Lung (tissue), 12 donors: ENCODE measurements around the gene PABPC1L. TPM values are rescaled to one million over a fixed set of nuclear protein-coding genes. Genes with fewer than 3 reads are reported as not detected.

Experiments
- ATAC-seq: fragments of 200-7000 bp; cut with Tn5 transposase; one replicate; pipeline ENCODE4 v1.9.1; 2020; ENCODE audit warnings: moderate number of reproducible peaks; ENCODE audit not compliant: insufficient read depth, low FRiP score
- DNase-seq, 3 donors: peaks; one replicate each; pipeline ENCODE4 v3.0.0-alpha.2; 2013 to 2017
- H3K27ac ChIP-seq, 2 donors: one replicate each; pipeline ENCODE4 v1.5.1; 2013; ENCODE audit warnings: mild to moderate bottlenecking in 2 of 2, moderate library complexity in 2 of 2, control low read depth in 1 of 2, inconsistent platforms in 1 of 2, low read depth in 1 of 2, low read length in 1 of 2
- H3K27me3 ChIP-seq, 3 donors: one replicate each; pipeline ENCODE4 v1.5.1; 2013; ENCODE audit warnings: low read length in 2 of 3; ENCODE audit not compliant: control insufficient read depth in 3 of 3, insufficient read depth in 3 of 3
- H3K36me3 ChIP-seq, 4 donors: one replicate each; pipeline ENCODE4 v1.5.1; 2013; ENCODE audit warnings: low read length in 4 of 4, mild to moderate bottlenecking in 1 of 4, moderate library complexity in 1 of 4; ENCODE audit not compliant: control insufficient read depth in 4 of 4, insufficient read depth in 4 of 4
- H3K4me1 ChIP-seq, 5 donors: one replicate each; pipeline ENCODE4 v1.5.1; 2013; ENCODE audit warnings: low read length in 5 of 5, mild to moderate bottlenecking in 2 of 5, moderate library complexity in 1 of 5; ENCODE audit not compliant: control insufficient read depth in 5 of 5, insufficient read depth in 5 of 5
- H3K4me3 ChIP-seq: one replicate; pipeline ENCODE4 v1.5.1; 2013; ENCODE audit warnings: mild to moderate bottlenecking, control low read depth, moderate library complexity
- H3K9ac ChIP-seq, 2 donors: one replicate each; pipeline ENCODE4 v1.5.1; 2013; ENCODE audit warnings: low read length in 2 of 2, control low read depth in 1 of 2; ENCODE audit not compliant: insufficient read depth in 1 of 2
- H3K9me3 ChIP-seq, 4 donors: one replicate each; pipeline ENCODE4 v1.5.1; 2013; ENCODE audit warnings: low read length in 3 of 4, mild to moderate bottlenecking in 1 of 4, moderate library complexity in 1 of 4; ENCODE audit not compliant: control insufficient read depth in 4 of 4, insufficient read depth in 3 of 4
- WGBS, 2 donors: extraction: QIAGEN DNeasy Blood & Tissue Kit; methylation state at CpG; one replicate each; pipeline ENCODE4 v1.1.7; 2013; 5-methylcytosine and 5-hydroxymethylcytosine counted together
- polyA plus RNA-seq, 2 donors: library from polyadenylated mRNA; stranded (reverse); fragments of 200-250 nt; gene quantifications; one replicate each; pipeline ENCODE4 v1.2.1, GENCODE V29; 2013
- total RNA-seq, 2 donors: library from RNA; depleted of rRNA in 1 of 2; stranded (reverse); fragments of >200 nt in 1 of 2; gene quantifications; one replicate each; pipeline ENCODE4 v1.2.1, GENCODE V29; 2014 to 2021
- TF ChIP-seq, protein P1 (sequence below): IDR thresholded peaks from 2 replicates; pipeline ENCODE4 v1.5.1; 2012; ENCODE audit warnings: mild to moderate bottlenecking; ENCODE audit errors: control extremely low read depth, extremely low read depth
- donor health status: control.
- donor health status: control.
- donor health status: Bipolar disorder and iron deficiency.
- donor health status: healthy.
- donor health status: DM: yes; HTN: yes; CAD: no.

PABPC1L gene
- total and polyA plus RNA-seq, 4 donors = 16.9 to 63.3 (median 45.7) TPM

DNA sequence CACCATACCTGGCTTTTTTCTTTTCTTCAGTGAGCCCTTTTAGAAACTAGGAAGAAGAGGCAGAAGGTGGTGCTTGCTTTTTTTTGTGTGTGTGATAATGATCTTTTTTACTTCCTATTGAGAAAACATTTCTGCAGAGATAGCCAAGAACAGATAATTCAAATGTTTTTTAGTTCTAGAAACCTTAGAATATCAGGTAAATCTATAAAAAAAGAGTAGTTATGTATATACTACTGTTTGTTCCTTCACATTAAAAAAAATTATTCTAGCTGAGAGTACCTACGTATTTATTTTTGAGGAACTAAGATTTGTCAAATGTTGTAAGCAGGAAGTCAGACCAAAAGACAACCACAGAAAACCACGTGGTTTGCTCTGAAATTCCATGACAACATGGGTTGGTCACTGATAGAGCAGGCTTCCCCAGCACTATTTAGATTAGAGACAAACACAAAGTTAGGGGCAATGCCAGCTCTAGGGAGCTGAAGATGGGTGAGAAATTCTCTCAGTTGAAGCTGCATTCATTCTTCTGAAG lies 69.3 kb downstream of the PABPC1L start:
- no peaks in the 10 kb centered on the region for H3K9me3 ChIP-seq
- no peak overlapping the region for H3K9ac ChIP-seq
- ATAC-seq (no peak), DNase-seq (no peak)
- no peak overlapping the region for H3K4me3 ChIP-seq
- 12 to 29% methylated on average over 2 of the region's 2 CpGs for WGBS, 2 donors
- H3K27ac ChIP-seq = peak overlapping the region; percentile 21 to 73
- TF ChIP-seq, protein P1, sequence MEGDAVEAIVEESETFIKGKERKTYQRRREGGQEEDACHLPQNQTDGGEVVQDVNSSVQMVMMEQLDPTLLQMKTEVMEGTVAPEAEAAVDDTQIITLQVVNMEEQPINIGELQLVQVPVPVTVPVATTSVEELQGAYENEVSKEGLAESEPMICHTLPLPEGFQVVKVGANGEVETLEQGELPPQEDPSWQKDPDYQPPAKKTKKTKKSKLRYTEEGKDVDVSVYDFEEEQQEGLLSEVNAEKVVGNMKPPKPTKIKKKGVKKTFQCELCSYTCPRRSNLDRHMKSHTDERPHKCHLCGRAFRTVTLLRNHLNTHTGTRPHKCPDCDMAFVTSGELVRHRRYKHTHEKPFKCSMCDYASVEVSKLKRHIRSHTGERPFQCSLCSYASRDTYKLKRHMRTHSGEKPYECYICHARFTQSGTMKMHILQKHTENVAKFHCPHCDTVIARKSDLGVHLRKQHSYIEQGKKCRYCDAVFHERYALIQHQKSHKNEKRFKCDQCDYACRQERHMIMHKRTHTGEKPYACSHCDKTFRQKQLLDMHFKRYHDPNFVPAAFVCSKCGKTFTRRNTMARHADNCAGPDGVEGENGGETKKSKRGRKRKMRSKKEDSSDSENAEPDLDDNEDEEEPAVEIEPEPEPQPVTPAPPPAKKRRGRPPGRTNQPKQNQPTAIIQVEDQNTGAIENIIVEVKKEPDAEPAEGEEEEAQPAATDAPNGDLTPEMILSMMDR = no peak
- peaks cover 9 to 28% (median 20%) of the 10 kb centered on the region in 4 donors for H3K36me3 ChIP-seq
- no peaks in the 10 kb centered on the region for H3K4me1 ChIP-seq
- H3K27me3 ChIP-seq = no peaks in the 10 kb centered on the region

DNA sequence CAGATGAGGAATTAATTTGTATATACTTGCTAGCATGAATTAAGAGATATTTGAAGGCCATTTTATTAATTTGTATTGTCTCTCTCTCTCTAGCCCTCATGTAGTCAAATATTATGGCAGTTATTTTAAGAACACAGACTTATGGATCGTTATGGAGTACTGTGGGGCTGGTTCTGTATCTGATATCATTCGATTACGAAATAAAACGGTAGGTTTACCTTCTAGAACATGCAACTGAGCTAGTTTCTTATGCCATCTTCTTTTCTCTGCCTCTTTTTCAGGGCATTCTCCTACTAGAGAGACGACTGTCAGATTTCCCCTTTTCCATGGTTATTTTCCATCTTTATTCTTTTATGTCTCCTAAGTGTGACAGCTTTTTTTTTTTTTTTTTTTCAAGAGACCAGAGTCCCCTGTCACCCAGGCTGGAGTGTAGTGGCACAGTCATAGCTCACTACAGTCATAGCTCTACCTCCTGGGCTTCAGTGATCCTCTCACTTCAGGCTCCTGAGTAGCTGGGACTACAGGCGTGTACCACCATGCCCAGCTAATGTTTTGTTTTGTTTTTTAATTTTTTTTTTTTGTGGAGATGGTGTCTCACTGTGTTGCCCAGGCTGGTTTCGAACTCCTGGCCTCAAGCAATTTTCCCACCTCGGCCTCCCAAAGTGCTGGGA lies 72.0 kb downstream of the PABPC1L start:
- Histone ChIP-seq H3K4me3 (no peak overlapping the region), H3K9me3 (no peaks in the 10 kb centered on the region), H3K27ac (no peak overlapping the region), H3K4me1 (no peaks in the 10 kb centered on the region), H3K27me3 (no peaks in the 10 kb centered on the region), H3K36me3 (peaks cover 4 to 22% (median 16%) of the 10 kb centered on the region in 4 donors), H3K9ac (no peak overlapping the region)
- ATAC-seq (no peak), DNase-seq (no peak)
- 76 to 83% methylated on average over 8 of the region's 8 CpGs for WGBS, 2 donors
- TF ChIP-seq, protein P1 = no peak

GRCh38 chr20:44983093-44983674 lies 73.3 kb downstream of the PABPC1L start:
- H3K36me3 ChIP-seq = peaks cover 8 to 24% (median 16%) of the 10 kb centered on the region in 4 donors
- WGBS, 2 donors = 98 to 99% methylated on average over 7 of the region's 7 CpGs
- TF ChIP-seq, protein P1 = no peak

More at GRCh38 chr20:44983093-44983674, 73.3 kb downstream of the PABPC1L start:
- H3K9me3 ChIP-seq = no peaks in the 10 kb centered on the region
- no peaks in the 10 kb centered on the region for H3K4me1 ChIP-seq
- H3K9ac ChIP-seq = no peak overlapping the region
- ATAC-seq (no peak), DNase-seq (no peak)
- no peaks in the 10 kb centered on the region for H3K27me3 ChIP-seq
- H3K4me3 ChIP-seq = no peak overlapping the region
- H3K27ac ChIP-seq = no peak overlapping the region
